Lung (tissue), 12 donors: ENCODE results near the gene BABAM2. TPM values are rescaled to one million over a fixed set of nuclear protein-coding genes. Genes with fewer than 3 reads are reported as not detected.
A peak's percentile ranks its signal among the peaks of the same experiment; 100 is the strongest.

ENCODE experiments used
- ATAC-seq: fragments of 200-7000 bp; cut with Tn5 transposase; one replicate; pipeline ENCODE4 v1.9.1; 2020; ENCODE audit warnings: moderate number of reproducible peaks; ENCODE audit not compliant: insufficient read depth, low FRiP score
- DNase-seq, 3 donors: peaks; one replicate each; pipeline ENCODE4 v3.0.0-alpha.2; 2013 to 2017
- H3K27ac ChIP-seq, 2 donors: one replicate each; pipeline ENCODE4 v1.5.1; 2013; ENCODE audit warnings: mild to moderate bottlenecking in 2 of 2, moderate library complexity in 2 of 2, control low read depth in 1 of 2, inconsistent platforms in 1 of 2, low read depth in 1 of 2, low read length in 1 of 2
- H3K27me3 ChIP-seq, 3 donors: one replicate each; pipeline ENCODE4 v1.5.1; 2013; ENCODE audit warnings: low read length in 2 of 3; ENCODE audit not compliant: control insufficient read depth in 3 of 3, insufficient read depth in 3 of 3
- H3K36me3 ChIP-seq, 4 donors: one replicate each; pipeline ENCODE4 v1.5.1; 2013; ENCODE audit warnings: low read length in 4 of 4, mild to moderate bottlenecking in 1 of 4, moderate library complexity in 1 of 4; ENCODE audit not compliant: control insufficient read depth in 4 of 4, insufficient read depth in 4 of 4
- H3K4me1 ChIP-seq, 5 donors: one replicate each; pipeline ENCODE4 v1.5.1; 2013; ENCODE audit warnings: low read length in 5 of 5, mild to moderate bottlenecking in 2 of 5, moderate library complexity in 1 of 5; ENCODE audit not compliant: control insufficient read depth in 5 of 5, insufficient read depth in 5 of 5
- H3K4me3 ChIP-seq: one replicate; pipeline ENCODE4 v1.5.1; 2013; ENCODE audit warnings: mild to moderate bottlenecking, control low read depth, moderate library complexity
- H3K9ac ChIP-seq, 2 donors: one replicate each; pipeline ENCODE4 v1.5.1; 2013; ENCODE audit warnings: low read length in 2 of 2, control low read depth in 1 of 2; ENCODE audit not compliant: insufficient read depth in 1 of 2
- H3K9me3 ChIP-seq, 4 donors: one replicate each; pipeline ENCODE4 v1.5.1; 2013; ENCODE audit warnings: low read length in 3 of 4, mild to moderate bottlenecking in 1 of 4, moderate library complexity in 1 of 4; ENCODE audit not compliant: control insufficient read depth in 4 of 4, insufficient read depth in 3 of 4
- CTCF ChIP-seq: IDR thresholded peaks from 2 replicates; pipeline ENCODE4 v1.5.1; 2012; ENCODE audit warnings: mild to moderate bottlenecking; ENCODE audit errors: control extremely low read depth, extremely low read depth
- WGBS, 2 donors: extraction: QIAGEN DNeasy Blood & Tissue Kit; methylation state at CpG; one replicate each; pipeline ENCODE4 v1.1.7; 2013; 5-methylcytosine and 5-hydroxymethylcytosine counted together
- polyA plus RNA-seq, 2 donors: library from polyadenylated mRNA; stranded (reverse); fragments of 200-250 nt; gene quantifications; one replicate each; pipeline ENCODE4 v1.2.1, GENCODE V29; 2013
- total RNA-seq, 2 donors: library from RNA; depleted of rRNA in 1 of 2; stranded (reverse); fragments of >200 nt in 1 of 2; gene quantifications; one replicate each; pipeline ENCODE4 v1.2.1, GENCODE V29; 2014 to 2021
- donor health status: control.
- donor health status: control.
- donor health status: Bipolar disorder and iron deficiency.
- donor health status: healthy.
- donor health status: DM: yes; HTN: yes; CAD: no.

Gene BABAM2
- total and polyA plus RNA-seq, 4 donors, result 19.0 to 43.3 (median 33.7) TPM

GRCh38 chr2:28150236-28150915, 259.8 kb downstream of the BABAM2 start:
- TF ChIP-seq CTCF, result no peak
- H3K36me3 ChIP-seq, result peaks cover 0 to 1% (median 0%) of the 10 kb centered on the region in 4 donors
- H3K4me3 ChIP-seq, result no peak overlapping the region
- 64 to 80% methylated on average over 5 of the region's 5 CpGs for WGBS, 2 donors
- no peaks in the 10 kb centered on the region for H3K27me3 ChIP-seq
- no peak overlapping the region for H3K27ac ChIP-seq
- DNase-seq (peak in 2 of 3 donors; percentile 56 to 63), ATAC-seq (no peak)
- H3K9ac ChIP-seq, result no peak overlapping the region
- H3K9me3 ChIP-seq, result peaks cover 0 to 2% (median 0%) of the 10 kb centered on the region in 4 donors
- H3K4me1 ChIP-seq, result peaks cover 2 to 15% (median 7%) of the 10 kb centered on the region in 5 donors

- WGBS, 2 donors, result 82 to 88% methylated on average over 4 of the region's 4 CpGs
- Histone ChIP-seq H3K36me3 (no peaks in the 10 kb centered on the region), H3K27me3 (no peaks in the 10 kb centered on the region), H3K4me1 (peaks cover 2 to 15% (median 7%) of the 10 kb centered on the region in 5 donors), H3K9ac (no peak overlapping the region), H3K4me3 (no peak overlapping the region), H3K9me3 (peaks cover 0 to 5% (median 3%) of the 10 kb centered on the region in 4 donors), H3K27ac (no peak overlapping the region)
- no peak for ATAC-seq
- DNase-seq, result no peak
- TF ChIP-seq CTCF, result no peak
Measured at GRCh38 chr2:28150994-28151393, 260.5 kb downstream of the BABAM2 start.

GRCh38 chr2:28152585-28153280, 262.2 kb downstream of the BABAM2 start:
- WGBS, 2 donors, result 94 to 98% methylated on average over 3 of the region's 3 CpGs
- ATAC-seq (no peak), DNase-seq (no peak)
- Histone ChIP-seq H3K4me1 (peaks cover 2 to 15% (median 7%) of the 10 kb centered on the region in 5 donors), H3K9me3 (peaks cover 0 to 5% (median 3%) of the 10 kb centered on the region in 4 donors), H3K9ac (no peak overlapping the region), H3K4me3 (no peak overlapping the region), H3K36me3 (no peaks in the 10 kb centered on the region), H3K27ac (peak overlapping the region in 1 of 2 donors; percentile 16), H3K27me3 (no peaks in the 10 kb centered on the region)
- no peak for TF ChIP-seq CTCF
